Neural progenitor cell (in vitro differentiated cells): ENCODE measurements around the gene EFCAB8.

Experiments used
- CTCF ChIP-seq: fragments of 200-600 bp; sonication (generic); IDR thresholded peaks from 2 replicates; pipeline ENCODE4 v1.5.1; 2017; ENCODE audit warnings: antibody characterized with exemption, mild to moderate bottlenecking
- EZH2phosphoT487 ChIP-seq: fragments of 200-600 bp; sonication (generic); IDR thresholded peaks from 2 replicates; pipeline ENCODE4 v1.6.1; 2017; ENCODE audit warnings: antibody characterized with exemption

- TF ChIP-seq CTCF: no peak
- TF ChIP-seq EZH2phosphoT487: no peak
Observed at GRCh38 chr20:32967961-32968457, 109.3 kb downstream of the EFCAB8 start.
